Measurements from ENCODE around the gene STK32B. TPM values are rescaled to one million over a fixed set of nuclear protein-coding genes. Genes with fewer than 3 reads are reported as not detected.

Gene STK32B
- total and polyA plus RNA-seq, 2 donors (not counting 1 experiment from before 2014, with no cell fraction given), result 0.22 to 0.30 TPM

GRCh38 chr4:5137927-5138326 is 86.6 kb downstream of the STK32B start:
- H2AFZ ChIP-seq (ENCODE audit: insufficient read depth, low read depth, low read length, poor library complexity, severe bottlenecking), result no peak overlapping the region
- no peak overlapping the region for H3K9ac ChIP-seq (ENCODE audit: low read length)
- no peaks in the 10 kb centered on the region for H3K9me3 ChIP-seq (ENCODE audit: control extremely low read depth in 1 of 3, control insufficient read depth in 2 of 3, insufficient read depth in 1 of 3, low read length in 2 of 3)
- WGBS (ENCODE audit: insufficient coverage), result 94% methylated on average over 7 of the region's 9 CpGs
- no peaks in the 10 kb centered on the region for H3K27me3 ChIP-seq (replicated peaks in 1 of 4; ENCODE audit: control extremely low read depth in 1 of 4, control insufficient read depth in 3 of 4, insufficient read depth in 4 of 4, low read length in 3 of 4)
- H3K27ac ChIP-seq (ENCODE audit: low read length in 2 of 2), result no peak overlapping the region
- no peak overlapping the region for H3K27ac Mint-ChIP-seq
- no peak overlapping the region for H3K4me2 ChIP-seq (replicated peaks; ENCODE audit: low read depth, low read length, poor library complexity, severe bottlenecking)
- CTCF ChIA-PET, result no interaction called here
- no peaks in the 10 kb centered on the region for H4K20me1 ChIP-seq (ENCODE audit: control insufficient read depth, insufficient read depth, low read length, poor library complexity, severe bottlenecking)
- no peak overlapping the region for H3K4me3 ChIP-seq (ENCODE audit: control extremely low read depth in 1 of 5, extremely low read depth in 1 of 5, insufficient read depth in 1 of 5, low read depth in 2 of 5, low read length in 4 of 5)
- no peaks in the 10 kb centered on the region for H3K79me2 ChIP-seq (ENCODE audit: control insufficient read depth, insufficient read depth, low read length)
- no peaks in the 10 kb centered on the region for H3K36me3 ChIP-seq (replicated peaks in 1 of 2; ENCODE audit: control extremely low read depth in 1 of 2, control insufficient read depth in 1 of 2, extremely low read depth in 1 of 2, insufficient read depth in 2 of 2, low read length in 1 of 2)
- intact Hi-C loops (cut with micrococcal nuclease), result no loop called here
- POLR2A ChIA-PET, result no interaction called here
- no peaks in the 10 kb centered on the region for H3K4me1 ChIP-seq (ENCODE audit: control insufficient read depth in 2 of 2, insufficient read depth in 2 of 2, low read length in 2 of 2)
- H3K4me3 Mint-ChIP-seq, result no peak overlapping the region
- H3K4me1 Mint-ChIP-seq, result no peaks in the 10 kb centered on the region
- H3K27me3 Mint-ChIP-seq, result no peaks in the 10 kb centered on the region
- TF ChIP-seq CTCF (IDR thresholded peaks at IDR 0.05) (no peak), EZH2 (IDR thresholded peaks at IDR 0.05; ENCODE audit: borderline replicate concordance, insufficient read depth, low read depth, low read length, poor library complexity, severe bottlenecking) (no peak)
- ATAC-seq (ENCODE audit: low read depth) (no peak), DNase-seq (no peak)
- no peaks in the 10 kb centered on the region for H3K9me3 Mint-ChIP-seq (ENCODE audit: insufficient read depth)

- Histone ChIP-seq H3K79me2 (ENCODE audit: control insufficient read depth, insufficient read depth, low read length) (no peaks in the 10 kb centered on the region), H3K4me3 (ENCODE audit: control extremely low read depth in 1 of 5, extremely low read depth in 1 of 5, insufficient read depth in 1 of 5, low read depth in 2 of 5, low read length in 4 of 5) (no peak overlapping the region), H3K27me3 (replicated peaks in 1 of 4; ENCODE audit: control extremely low read depth in 1 of 4, control insufficient read depth in 3 of 4, insufficient read depth in 4 of 4, low read length in 3 of 4) (no peaks in the 10 kb centered on the region), H3K9ac (ENCODE audit: low read length) (no peak overlapping the region), H3K4me1 (ENCODE audit: control insufficient read depth in 2 of 2, insufficient read depth in 2 of 2, low read length in 2 of 2) (no peaks in the 10 kb centered on the region), H3K27ac (ENCODE audit: low read length in 2 of 2) (no peak overlapping the region), H2AFZ (ENCODE audit: insufficient read depth, low read depth, low read length, poor library complexity, severe bottlenecking) (no peak overlapping the region), H4K20me1 (ENCODE audit: control insufficient read depth, insufficient read depth, low read length, poor library complexity, severe bottlenecking) (no peaks in the 10 kb centered on the region), H3K9me3 (ENCODE audit: control extremely low read depth in 1 of 3, control insufficient read depth in 2 of 3, insufficient read depth in 1 of 3, low read length in 2 of 3) (no peaks in the 10 kb centered on the region), H3K36me3 (replicated peaks in 1 of 2; ENCODE audit: control extremely low read depth in 1 of 2, control insufficient read depth in 1 of 2, extremely low read depth in 1 of 2, insufficient read depth in 2 of 2, low read length in 1 of 2) (no peaks in the 10 kb centered on the region), H3K4me2 (replicated peaks; ENCODE audit: low read depth, low read length, poor library complexity, severe bottlenecking) (no peak overlapping the region)
- DNase-seq, result no peak
- no peak for ATAC-seq (ENCODE audit: low read depth)
- no peak overlapping the region for H3K27ac Mint-ChIP-seq
- H3K9me3 Mint-ChIP-seq (ENCODE audit: insufficient read depth), result no peaks in the 10 kb centered on the region
- WGBS (ENCODE audit: insufficient coverage), result 92% methylated on average over 3 of the region's 3 CpGs
- POLR2A ChIA-PET, result no interaction called here
- intact Hi-C loops (cut with micrococcal nuclease), result no loop called here
- TF ChIP-seq CTCF (IDR thresholded peaks at IDR 0.05) (no peak), EZH2 (IDR thresholded peaks at IDR 0.05; ENCODE audit: borderline replicate concordance, insufficient read depth, low read depth, low read length, poor library complexity, severe bottlenecking) (no peak)
- H3K4me1 Mint-ChIP-seq, result no peaks in the 10 kb centered on the region
- no peak overlapping the region for H3K4me3 Mint-ChIP-seq
- CTCF ChIA-PET, result no interaction called here
- H3K27me3 Mint-ChIP-seq, result no peaks in the 10 kb centered on the region
Measured at GRCh38 chr4:5138389-5138788, 87.1 kb downstream of the STK32B start.
